ENCODE results near the gene NMNAT1.

GRCh38 chr1:10027027-10027426, 83.8 kb downstream of the NMNAT1 start:
- no peak for TF ChIP-seq CTCF (IDR thresholded peaks at IDR 0.05)
- no peak for TF ChIP-seq JUN (IDR thresholded peaks at IDR 0.05)
- TF ChIP-seq CHD4 (IDR thresholded peaks at IDR 0.05; ENCODE audit: borderline replicate concordance), result no peak
- TF ChIP-seq RCOR1 (IDR thresholded peaks at IDR 0.05; ENCODE audit: low read depth, low read length), result no peak
- no peak for TF ChIP-seq REST (IDR thresholded peaks at IDR 0.05)
- TF ChIP-seq MAZ (IDR thresholded peaks at IDR 0.05; ENCODE audit: borderline replicate concordance, low read depth, low read length), result no peak
- TF ChIP-seq EP300 (IDR thresholded peaks at IDR 0.05), result no peak
- TF ChIP-seq POLR2A (IDR thresholded peaks at IDR 0.05; ENCODE audit: low read length), result no peak

Data from A549 (cell line).